Retinal pigment epithelial cell (primary cell): ENCODE results near the gene KRT86.

Source experiments
- DNase-seq: peaks from one replicate; pipeline ENCODE4 v3.0.0-alpha.2; 2010; ENCODE audit warnings: low read depth
- H3K4me3 ChIP-seq: 2 replicates; pipeline ENCODE4 v1.5.1; 2011; ENCODE audit warnings: mild to moderate bottlenecking, low read length, control low read depth, moderate library complexity
- CTCF ChIP-seq: conservative IDR thresholded peaks from 2 replicates; pipeline ENCODE4 v1.5.1; 2011; ENCODE audit warnings: low read depth, low read length, control low read depth, inconsistent platforms

The KRT86 gene

GRCh38 chr12:52347551-52348510 is 73.4 kb downstream of the KRT86 start:
- TF ChIP-seq CTCF: no peak

GRCh38 chr12:52349196-52349595 is 74.8 kb downstream of the KRT86 start:
- no peak for TF ChIP-seq CTCF
- no peak overlapping the region for H3K4me3 ChIP-seq
- no peak for DNase-seq

More at GRCh38 chr12:52347551-52348510, 73.4 kb downstream of the KRT86 start:
- no peak for DNase-seq
- H3K4me3 ChIP-seq: no peak overlapping the region

GRCh38 chr12:52350021-52350620 is 75.7 kb downstream of the KRT86 start:
- no peak for TF ChIP-seq CTCF
- no peak overlapping the region for H3K4me3 ChIP-seq
- DNase-seq: no peak

- no peak for TF ChIP-seq CTCF
- no peak for DNase-seq
- H3K4me3 ChIP-seq: no peak overlapping the region
Measured at GRCh38 chr12:52350786-52351185, 76.3 kb downstream of the KRT86 start.

GRCh38 chr12:52351196-52352059 is 77.0 kb downstream of the KRT86 start:
- no peak for TF ChIP-seq CTCF
- no peak overlapping the region for H3K4me3 ChIP-seq
- DNase-seq: no peak

GRCh38 chr12:52352951-52353350 is 78.5 kb downstream of the KRT86 start:
- no peak for TF ChIP-seq CTCF
- DNase-seq: no peak
- H3K4me3 ChIP-seq: no peak overlapping the region
